GM19043 (cell line): ENCODE data around the gene ENGASE.
A peak's percentile ranks its signal among the peaks of the same experiment; 100 is the strongest.
"Not testable (repeated sequence)": the region's sequence is repeated elsewhere in the genome, so short reads cannot be mapped to it uniquely, and the experiment has no call there.

Source experiments
- ATAC-seq: cut with Tn5 transposase; IDR thresholded peaks from one replicate; pipeline ENCODE4 v1.9.1; 2021; ENCODE audit warnings: low read depth; ENCODE audit not compliant: unreplicated experiment

Gene ENGASE

GRCh38 chr17:79074649-79075445, at the start of gene ENGASE:
TSS of gene ENGASE (plus strand) at chr17:79074824. CDS start at chr17:79074945, 121 bp downstream.
- peak; percentile 96 for ATAC-seq

GRCh38 chr17:79024901-79025737, 49.5 kb upstream of the ENGASE start:
- no peak for ATAC-seq

GRCh38 chr17:79026376-79027273, 48.0 kb upstream of the ENGASE start:
- ATAC-seq, result no peak

- ATAC-seq, result no peak
Measured at GRCh38 chr17:79027274-79027924, 47.2 kb upstream of the ENGASE start.

GRCh38 chr17:79027925-79028491, 46.6 kb upstream of the ENGASE start:
- no peak for ATAC-seq

- ATAC-seq, result no peak
Measured at GRCh38 chr17:79028496-79029326, 45.9 kb upstream of the ENGASE start.

- ATAC-seq, result no peak
Measured at GRCh38 chr17:79029327-79030009, 45.2 kb upstream of the ENGASE start.

- not testable (repeated sequence) for ATAC-seq
Measured at GRCh38 chr17:79030636-79031035, 44.0 kb upstream of the ENGASE start.

GRCh38 chr17:79031996-79032875, 42.4 kb upstream of the ENGASE start:
- no peak for ATAC-seq

GRCh38 chr17:79033046-79033616, 41.5 kb upstream of the ENGASE start:
- no peak for ATAC-seq

GRCh38 chr17:79033741-79034501, 40.7 kb upstream of the ENGASE start:
- no peak for ATAC-seq

- no peak for ATAC-seq
Measured at GRCh38 chr17:79034931-79035485, 39.6 kb upstream of the ENGASE start.

- no peak for ATAC-seq
Measured at GRCh38 chr17:79035686-79036085, 38.9 kb upstream of the ENGASE start.

GRCh38 chr17:79036181-79036580, 38.4 kb upstream of the ENGASE start:
- no peak for ATAC-seq

- ATAC-seq, result no peak
Measured at GRCh38 chr17:79036596-79036995, 38.0 kb upstream of the ENGASE start.

- no peak for ATAC-seq
Measured at GRCh38 chr17:79038545-79039135, 36.0 kb upstream of the ENGASE start.
